Endothelial cell of umbilical vein (primary cell): ENCODE data around the gene HACE1. TPM values are rescaled to one million over a fixed set of nuclear protein-coding genes. Genes with fewer than 3 reads are reported as not detected.

Experiments used
- BruUV-seq: library from RNA; stranded (reverse); fragments of 400-500 nt; replicated peaks from 2 replicates; lab custom pipeline; 2021; lab: Mats Ljungman, UMichigan
- CTCF ChIA-PET: fragments of 300-600, 350-600 bp; sonication (Branson Sonifier 250); formaldehyde crosslinking; loops from one replicate; lab custom pipeline; 2021; ENCODE audit warnings: antibody characterized with exemption, inconsistent platforms; lab: Charles Lee
- POLR2A ChIA-PET: fragments of 300-600, 350-600 bp; sonication (Branson Sonifier 250); formaldehyde crosslinking; loops from one replicate; lab custom pipeline; 2021; ENCODE audit warnings: antibody characterized with exemption, inconsistent platforms; lab: Charles Lee
- DNase-seq: peaks from one replicate; pipeline ENCODE4 v3.0.0-alpha.2; 2011; ENCODE audit warnings: low read depth, low spot score
- FAIRE-seq: peaks from 2 replicates; lab custom pipeline; 2011; peaks lifted over from hg19 to GRCh38; lab: Jason Lieb, UNC
- H2AFZ ChIP-seq: 2 replicates; pipeline ENCODE4 v1.6.0; 2012; ENCODE audit warnings: low read depth, low read length, control low read depth, inconsistent platforms
- H3K27ac ChIP-seq: 2 replicates; pipeline ENCODE4 v1.5.1; 2011; ENCODE audit warnings: low read depth, mild to moderate bottlenecking, control low read depth, low read length, moderate library complexity; ENCODE audit not compliant: insufficient read depth
- H3K27me3 ChIP-seq, 2 experiments: 2 replicates each; pipeline versions ENCODE4 v1.6.0 to v1.6.1; 2011; ENCODE audit warnings: low read length in 2 of 2, mixed read lengths in 1 of 2; ENCODE audit not compliant: control insufficient read depth in 2 of 2, insufficient read depth in 2 of 2
- H3K36me3 ChIP-seq, 2 experiments: 2 replicates in 1 of 2; 3 replicates in 1 of 2; pipeline ENCODE4 v1.5.1; 2011; ENCODE audit warnings: low read length in 2 of 2, mild to moderate bottlenecking in 1 of 2, moderate library complexity in 1 of 2; ENCODE audit not compliant: control insufficient read depth in 2 of 2, insufficient read depth in 2 of 2; ENCODE audit errors: extremely low read depth in 1 of 2
- H3K4me1 ChIP-seq: 3 replicates; pipeline ENCODE4 v1.5.1; 2011; ENCODE audit warnings: mild to moderate bottlenecking, low read length; ENCODE audit not compliant: control insufficient read depth, insufficient read depth; ENCODE audit errors: extremely low read depth
- H3K4me2 ChIP-seq: 2 replicates; pipeline ENCODE4 v1.6.1; 2011; ENCODE audit warnings: low read length, control low read depth, mixed read lengths; ENCODE audit not compliant: insufficient read depth
- H3K4me3 ChIP-seq, 3 experiments: fragments of 200-600 bp in 1 of 3; sonication (generic), shearing (Covaris generic) in 1 of 3; replicated peaks in 1 of 3; 2 replicates each; pipeline ENCODE4 v1.5.1; 2011 to 2016; ENCODE audit warnings: control low read depth in 3 of 3, low read length in 3 of 3, mild to moderate bottlenecking in 2 of 3, inconsistent platforms in 1 of 3, low read depth in 1 of 3, moderate library complexity in 1 of 3; ENCODE audit not compliant: insufficient read depth in 1 of 3
- H3K79me2 ChIP-seq: 2 replicates; pipeline ENCODE4 v1.6.0; 2012; ENCODE audit warnings: low read length, inconsistent platforms; ENCODE audit not compliant: control insufficient read depth, insufficient read depth
- H3K9ac ChIP-seq: replicated peaks from 2 replicates; pipeline ENCODE3; 2011; ENCODE audit warnings: low read length, control low read depth; ENCODE audit not compliant: insufficient read depth; ENCODE audit errors: extremely low read depth
- H3K9me1 ChIP-seq: replicated peaks from 3 replicates; pipeline ENCODE4 v1.6.0; 2011; ENCODE audit warnings: mild to moderate bottlenecking, low read length; ENCODE audit not compliant: control insufficient read depth, insufficient read depth; ENCODE audit errors: extremely low read depth
- H3K9me3 ChIP-seq: replicated peaks from 2 replicates; pipeline ENCODE4 v1.5.1; 2012; ENCODE audit warnings: low read length, inconsistent platforms; ENCODE audit not compliant: control insufficient read depth, insufficient read depth
- H4K20me1 ChIP-seq: replicated peaks from 2 replicates; pipeline ENCODE3; 2011; ENCODE audit warnings: mild to moderate bottlenecking, low read length; ENCODE audit not compliant: control insufficient read depth, insufficient read depth; ENCODE audit errors: extremely low read depth
- CTCF ChIP-seq, 2 donors: IDR thresholded peaks; 1 replicate in 1 of 2; 2 replicates in 1 of 2; pipeline ENCODE4 v1.5.1; 2011; ENCODE audit warnings: low read length in 2 of 2, mild to moderate bottlenecking in 2 of 2, moderate library complexity in 2 of 2, control low read depth in 1 of 2, inconsistent platforms in 1 of 2, low read depth in 1 of 2; ENCODE audit not compliant: insufficient read depth in 1 of 2; ENCODE audit errors: extremely low read depth in 1 of 2
- EZH2 ChIP-seq: IDR thresholded peaks from 2 replicates; pipeline ENCODE4 v1.6.1; 2012; ENCODE audit warnings: borderline replicate concordance, low read depth, mild to moderate bottlenecking, moderate library complexity, low read length, inconsistent platforms; ENCODE audit not compliant: severe bottlenecking
- FOS ChIP-seq: IDR thresholded peaks from 2 replicates; pipeline ENCODE4 v1.6.1; 2011; ENCODE audit warnings: mild to moderate bottlenecking, low read length, moderate library complexity, borderline replicate concordance; ENCODE audit not compliant: insufficient read depth
- GATA2 ChIP-seq: IDR thresholded peaks from 2 replicates; pipeline ENCODE4 v1.7.0; 2011; ENCODE audit warnings: low read depth, mild to moderate bottlenecking, moderate library complexity, mixed read lengths, low read length; ENCODE audit not compliant: insufficient read length, insufficient read depth
- JUN ChIP-seq: IDR thresholded peaks from 2 replicates; pipeline ENCODE4 v1.6.1; 2011; ENCODE audit warnings: borderline replicate concordance, low read depth; ENCODE audit not compliant: insufficient read length, insufficient read depth
- MYC ChIP-seq: IDR thresholded peaks from one replicate; pipeline ENCODE4 v1.6.1; 2011; ENCODE audit warnings: mild to moderate bottlenecking, low read depth, low read length
- POLR2A ChIP-seq: IDR thresholded peaks from 2 replicates; pipeline ENCODE4 v1.6.1; 2012; ENCODE audit warnings: low read depth, mild to moderate bottlenecking, control low read depth, low read length
- POLR2AphosphoS5 ChIP-seq: IDR thresholded peaks from 2 replicates; pipeline ENCODE4 v1.6.1; 2012; ENCODE audit warnings: low read depth, mild to moderate bottlenecking, control low read depth, low read length, moderate library complexity; ENCODE audit not compliant: insufficient read depth
- dilution Hi-C: fragments of 300-500 bp; cut with MboI; formaldehyde crosslinking; loops from one replicate; pipeline ENCODE4 v1.15.0; 2019; ENCODE audit warnings: low sequenced_read_pairs; ENCODE audit not compliant: extremely low pct_ligation_motif_present
- intact Hi-C: fragments of 100-400 bp; cut with micrococcal nuclease; formaldehyde crosslinking; loops from one replicate; pipeline ENCODE4 v1.10.0; 2022
- polyA plus RNA-seq, 4 experiments: library from polyadenylated mRNA; depleted of rRNA in 3 of 4; stranded (reverse) in 3 of 4; unstranded in 1 of 4; fragments of >200 nt; gene quantifications; 2 replicates each; pipeline versions ENCODE4 v1.2.1 to v1.2.3, GENCODE V29; 2011 to 2012; ENCODE audit warnings: missing spikeins in 1 of 4
- total RNA-seq: library from RNA; stranded (reverse); gene quantifications from 2 replicates; pipeline ENCODE4 v1.2.3, GENCODE V29; 2021
- TF ChIP-seq, protein P1 (sequence below): IDR thresholded peaks from 2 replicates; pipeline ENCODE4 v1.6.1; 2011; ENCODE audit not compliant: insufficient read depth, insufficient read length

Gene HACE1
- total and polyA plus RNA-seq, 2 donors (not counting 3 experiments of a cell fraction or from before 2014, with no cell fraction given), result 4.9 to 14.8 TPM

GRCh38 chr6:104888066-104888465 lies 28.3 kb upstream of the HACE1 start:
- BruUV-seq, result no TSS peak

More at GRCh38 chr6:104888066-104888465, 28.3 kb upstream of the HACE1 start:
- dilution Hi-C loops (no loop called here), intact Hi-C loops (no loop called here)
- FAIRE-seq, result no peak
- no peaks in the 10 kb centered on the region for H3K9me1 ChIP-seq
- peaks cover 0 to 4% of the 10 kb centered on the region in 2 experiments for H3K27me3 ChIP-seq
- no peak overlapping the region for H3K4me3 ChIP-seq
- no peaks in the 10 kb centered on the region for H3K79me2 ChIP-seq
- no peak overlapping the region for H3K9ac ChIP-seq
- ChIA-PET CTCF (no interaction called here), POLR2A (no interaction called here)
- no peaks in the 10 kb centered on the region for H4K20me1 ChIP-seq
- H3K4me2 ChIP-seq, result no peak overlapping the region
- no peak for DNase-seq
- H3K27ac ChIP-seq, result no peak overlapping the region
- no peaks in the 10 kb centered on the region for H3K9me3 ChIP-seq
- TF ChIP-seq POLR2AphosphoS5 (no peak), POLR2A (no peak), MYC (no peak), JUN (no peak), EZH2 (no peak), FOS (no peak), GATA2 (no peak), CTCF (IDR thresholded peaks at IDR 0.05; ENCODE audit: extremely low read depth in 1 of 2, insufficient read depth in 1 of 2, low read depth in 1 of 2, low read length in 2 of 2) (no peak)
- TF ChIP-seq, protein P1, sequence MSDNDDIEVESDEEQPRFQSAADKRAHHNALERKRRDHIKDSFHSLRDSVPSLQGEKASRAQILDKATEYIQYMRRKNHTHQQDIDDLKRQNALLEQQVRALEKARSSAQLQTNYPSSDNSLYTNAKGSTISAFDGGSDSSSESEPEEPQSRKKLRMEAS, result no peak
- no peak overlapping the region for H2AFZ ChIP-seq
- no peaks in the 10 kb centered on the region for H3K4me1 ChIP-seq
- no peaks in the 10 kb centered on the region for H3K36me3 ChIP-seq
